ENCODE measurements around the gene CAMTA1. TPM values are rescaled to one million over a fixed set of nuclear protein-coding genes. Genes with fewer than 3 reads are reported as not detected.

CAMTA1 gene
- total RNA-seq, 3 donors from 2014 or later: 73.4 to 114 (median 82.6) TPM

GRCh38 chr1:6996371-6996770 is 211.1 kb downstream of the CAMTA1 start:
- TF ChIP-seq CTCF (IDR thresholded peaks at IDR 0.05): no peak
- Histone ChIP-seq H3K36me3 (ENCODE audit: low read depth) (no peaks in the 10 kb centered on the region), H3K4me3 (no peak overlapping the region), H3K4me1 (ENCODE audit: low read depth) (no peaks in the 10 kb centered on the region), H3K9me3 (no peaks in the 10 kb centered on the region)
- no peak for ATAC-seq
- intact Hi-C loops (cut with DNase I, micrococcal nuclease): no loop called here
- no peak for DNase-seq

DNA sequence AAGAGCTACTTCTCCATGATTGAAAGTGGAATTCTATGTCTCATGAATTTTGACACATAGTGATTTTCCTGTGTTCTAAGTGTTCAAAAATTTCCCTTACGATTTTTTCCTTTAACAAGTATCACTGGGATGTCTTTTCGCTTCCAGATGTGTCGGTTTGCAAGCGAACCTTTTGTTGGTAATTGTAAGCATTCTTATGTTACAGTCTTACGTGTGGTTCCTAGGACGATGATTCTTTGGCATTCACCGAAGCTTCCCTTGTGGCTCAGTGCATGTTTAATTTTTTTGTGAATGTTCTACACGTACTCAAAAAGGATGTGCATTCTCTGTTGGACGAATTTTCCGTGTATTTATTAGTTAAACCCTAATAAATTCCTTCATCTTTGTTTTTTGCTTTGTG is 211.6 kb downstream of the CAMTA1 start:
- no peak overlapping the region for H3K4me3 ChIP-seq
- no peak for TF ChIP-seq CTCF (IDR thresholded peaks at IDR 0.05)
- ATAC-seq (no peak), DNase-seq (no peak)
- H3K36me3 ChIP-seq (ENCODE audit: low read depth): no peaks in the 10 kb centered on the region
- H3K9me3 ChIP-seq: no peaks in the 10 kb centered on the region
- H3K4me1 ChIP-seq (ENCODE audit: low read depth): no peaks in the 10 kb centered on the region
- intact Hi-C loops (cut with DNase I, micrococcal nuclease): no loop called here

DNA sequence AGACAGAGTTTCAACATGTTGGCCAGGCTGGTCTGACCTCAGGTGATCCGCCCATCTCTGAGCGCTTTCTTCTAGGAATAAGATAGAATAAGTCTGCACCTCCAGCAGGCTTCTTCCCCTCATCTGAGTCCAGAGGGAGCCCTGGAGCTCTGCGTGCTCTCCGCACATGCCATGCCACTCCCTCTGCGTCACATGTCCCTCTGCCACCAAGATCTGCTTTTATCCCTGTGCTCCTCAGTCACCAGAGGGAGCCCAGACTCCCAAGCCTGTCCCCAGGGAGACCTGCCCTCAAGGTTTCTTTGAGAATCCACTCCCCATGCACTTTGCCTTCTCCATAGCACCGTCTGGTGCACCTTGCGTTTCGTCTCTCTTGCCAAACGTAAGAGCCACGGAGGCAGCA is 213.0 kb downstream of the CAMTA1 start:
- DNase-seq (peak in 2 of 3 donors; percentile 52 to 60), ATAC-seq (peak; percentile 93)
- TF ChIP-seq CTCF (IDR thresholded peaks at IDR 0.05): no peak
- Histone ChIP-seq H3K4me3 (no peak overlapping the region), H3K4me1 (ENCODE audit: low read depth) (no peaks in the 10 kb centered on the region), H3K36me3 (ENCODE audit: low read depth) (no peaks in the 10 kb centered on the region), H3K9me3 (no peaks in the 10 kb centered on the region)
- intact Hi-C loops (cut with DNase I, micrococcal nuclease): no loop called here

- intact Hi-C loops (cut with DNase I, micrococcal nuclease): no loop called here
- H3K4me3 ChIP-seq: no peak overlapping the region
- ATAC-seq: no peak
- no peaks in the 10 kb centered on the region for H3K4me1 ChIP-seq (ENCODE audit: low read depth)
- DNase-seq: no peak
- H3K36me3 ChIP-seq (ENCODE audit: low read depth): no peaks in the 10 kb centered on the region
- no peaks in the 10 kb centered on the region for H3K9me3 ChIP-seq
- no peak for TF ChIP-seq CTCF (IDR thresholded peaks at IDR 0.05)
Measured at GRCh38 chr1:6999826-7000225, 214.6 kb downstream of the CAMTA1 start.

DNA sequence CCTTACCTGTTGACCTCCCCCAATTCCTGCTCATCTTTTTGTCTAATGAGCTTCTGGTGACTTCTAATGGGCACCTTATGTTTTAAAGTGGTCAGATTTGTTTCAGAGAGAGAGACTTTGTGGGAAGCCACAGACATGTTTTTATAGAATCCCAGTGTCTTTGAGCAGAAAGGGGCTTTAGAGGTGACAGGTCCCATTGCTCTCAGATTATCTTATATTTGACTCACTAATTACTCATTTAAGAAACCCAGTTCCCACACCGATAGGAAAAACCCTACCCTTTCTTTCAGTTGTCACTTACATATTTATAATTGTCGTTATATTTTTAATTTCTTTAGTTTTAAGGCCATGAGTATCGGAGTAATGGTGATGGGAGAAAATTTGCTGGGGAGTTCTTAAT is 215.5 kb downstream of the CAMTA1 start:
- no peak for ATAC-seq

More for the DNA sequence above, 215.5 kb downstream of the CAMTA1 start:
- intact Hi-C loops (cut with DNase I, micrococcal nuclease): no loop called here
- TF ChIP-seq CTCF (IDR thresholded peaks at IDR 0.05): no peak
- Histone ChIP-seq H3K4me3 (no peak overlapping the region), H3K36me3 (ENCODE audit: low read depth) (no peaks in the 10 kb centered on the region), H3K4me1 (ENCODE audit: low read depth) (no peaks in the 10 kb centered on the region), H3K9me3 (no peaks in the 10 kb centered on the region)
- no peak for DNase-seq

All from mucosa of descending colon (tissue), 3 donors.